ENCODE data around the gene ATF6B.
"Not testable (repeated sequence)": the region's sequence is repeated elsewhere in the genome, so short reads cannot be mapped to it uniquely, and the experiment has no call there.

The ATF6B gene

GRCh38 chr6:32153564-32154513 lies 25.8 kb upstream of the ATF6B start, which contains the start of gene PPT2:
Gene PPT2 (plus strand): TSS chr6:32154141. CDS start chr6:32154595, 454 bp downstream.
- peak; percentile 96 for DNase-seq

- DNase-seq = peak; percentile 68
These were observed 24.9 kb upstream of the ATF6B start for GRCh38 chr6:32152769-32153563.

- peak; percentile 42 for DNase-seq
These were observed 24.1 kb upstream of the ATF6B start, which contains the start of gene PRRT1 for GRCh38 chr6:32151863-32152768. Gene PRRT1 (minus strand): TSS chr6:32151939. CDS start chr6:32151827, 112 bp downstream.

GRCh38 chr6:32151181-32151862 lies 23.3 kb upstream of the ATF6B start:
- peak; percentile 72 for DNase-seq

GRCh38 chr6:32149932-32150870 lies 22.2 kb upstream of the ATF6B start:
- DNase-seq = peak; percentile 21

GRCh38 chr6:32149092-32149755 lies 21.2 kb upstream of the ATF6B start:
- no peak for DNase-seq

GRCh38 chr6:32148289-32149091 lies 20.4 kb upstream of the ATF6B start:
- DNase-seq = no peak

GRCh38 chr6:32147401-32148132 lies 19.5 kb upstream of the ATF6B start:
- no peak for DNase-seq

- no peak for DNase-seq
These were observed 18.6 kb upstream of the ATF6B start for GRCh38 chr6:32146687-32147086.

- DNase-seq = peak; percentile 29
These were observed 18.2 kb upstream of the ATF6B start for GRCh38 chr6:32146287-32146686.

- not testable (repeated sequence) for DNase-seq
These were observed 16.2 kb upstream of the ATF6B start for GRCh38 chr6:32144238-32144637.

- no peak for DNase-seq
These were observed 12.5 kb upstream of the ATF6B start for GRCh38 chr6:32140420-32141046.

- no peak for DNase-seq
These were observed 11.5 kb upstream of the ATF6B start for GRCh38 chr6:32139590-32139989.

GRCh38 chr6:32137454-32137853 lies 9.4 kb upstream of the ATF6B start:
- DNase-seq = no peak

GRCh38 chr6:32133786-32134185 lies 5.7 kb upstream of the ATF6B start:
- DNase-seq = no peak

GRCh38 chr6:32132110-32132509 lies 4.1 kb upstream of the ATF6B start:
- DNase-seq = no peak

GRCh38 chr6:32131439-32131948 lies 3.4 kb upstream of the ATF6B start:
- no peak for DNase-seq

Measured in NCI-H69 (cell line).